Measurements from ENCODE around the gene TYMP.
A peak's percentile ranks its signal among the peaks of the same experiment; 100 is the strongest.

The TYMP gene

GRCh38 chr22:50481440-50482106, 48.2 kb downstream of the TYMP start, which contains the start of gene ADM2:
Gene ADM2, plus strand, starts transcription at chr22:50481543. Its CDS starts 305 bp downstream, at chr22:50481848.
- no peak for TF ChIP-seq CTCF (IDR thresholded peaks at IDR 0.05; ENCODE audit: extremely low read depth, missing control alignments)
- peak; percentile 84 for DNase-seq (ENCODE audit: low spot score)

- DNase-seq (ENCODE audit: low spot score) = no peak
Observed at GRCh38 chr22:50481045-50481439, 48.8 kb downstream of the TYMP start.

GRCh38 chr22:50479721-50480120, 50.1 kb downstream of the TYMP start:
- no peak for DNase-seq (ENCODE audit: low spot score)

More at GRCh38 chr22:50481045-50481439, 48.8 kb downstream of the TYMP start:
- no peak for TF ChIP-seq CTCF (IDR thresholded peaks at IDR 0.05; ENCODE audit: extremely low read depth, missing control alignments)

GRCh38 chr22:50477923-50478322, 51.9 kb downstream of the TYMP start:
- DNase-seq (ENCODE audit: low spot score) = no peak
- TF ChIP-seq CTCF (IDR thresholded peaks at IDR 0.05; ENCODE audit: extremely low read depth, missing control alignments) = no peak

More at GRCh38 chr22:50479721-50480120, 50.1 kb downstream of the TYMP start:
- TF ChIP-seq CTCF (IDR thresholded peaks at IDR 0.05; ENCODE audit: extremely low read depth, missing control alignments) = no peak

GRCh38 chr22:50476868-50477267, 52.9 kb downstream of the TYMP start:
- DNase-seq (ENCODE audit: low spot score) = no peak
- no peak for TF ChIP-seq CTCF (IDR thresholded peaks at IDR 0.05; ENCODE audit: extremely low read depth, missing control alignments)
